Dermis blood vessel endothelial cell (primary cell): Measurements from ENCODE around the gene RAB11FIP5. TPM values are rescaled to one million over a fixed set of nuclear protein-coding genes. Genes with fewer than 3 reads are reported as not detected.
"Not testable (repeated sequence)": the region's sequence is repeated elsewhere in the genome, so short reads cannot be mapped to it uniquely, and the experiment has no call there.

ENCODE experiments used
- DNase-seq: peaks from one replicate; pipeline ENCODE4 v3.0.0; 2010
- total RNA-seq: library from RNA; depleted of rRNA; stranded (reverse); fragments of >200 nt; gene quantifications from 2 replicates; pipeline ENCODE4 v1.2.3, GENCODE V29; 2014

RAB11FIP5 gene
- 66.0 and 103 TPM in 2 replicates for total RNA-seq

- DNase-seq: peak; percentile 81
Observed at GRCh38 chr2:73112913-73113854, at the start of gene RAB11FIP5. RAB11FIP5 (minus strand) TSS chr2:73112948; CDS start chr2:73112777, 171 bp downstream.

GRCh38 chr2:73156539-73157124 is 43.9 kb upstream of the RAB11FIP5 start:
- DNase-seq: peak; percentile 83

- DNase-seq: no peak
Observed at GRCh38 chr2:73142937-73143336, 30.2 kb upstream of the RAB11FIP5 start.

- DNase-seq: no peak
Observed at GRCh38 chr2:73141896-73142295, 29.1 kb upstream of the RAB11FIP5 start.

- DNase-seq: no peak
Observed at GRCh38 chr2:73135236-73135635, 22.5 kb upstream of the RAB11FIP5 start.

- DNase-seq: peak; percentile 42
Observed at GRCh38 chr2:73134471-73134870, 21.7 kb upstream of the RAB11FIP5 start.

GRCh38 chr2:73133566-73134197 is 20.9 kb upstream of the RAB11FIP5 start:
- DNase-seq: peak; percentile 69

- no peak for DNase-seq
Observed at GRCh38 chr2:73131807-73132206, 19.1 kb upstream of the RAB11FIP5 start.

GRCh38 chr2:73130790-73131189 is 18.0 kb upstream of the RAB11FIP5 start:
- DNase-seq: no peak

- no peak for DNase-seq
Observed at GRCh38 chr2:73128841-73129535, 16.2 kb upstream of the RAB11FIP5 start.

- DNase-seq: no peak
Observed at GRCh38 chr2:73122536-73122935, 9.8 kb upstream of the RAB11FIP5 start.

GRCh38 chr2:73119611-73120239 is 7.0 kb upstream of the RAB11FIP5 start:
- DNase-seq: not testable (repeated sequence)

GRCh38 chr2:73117441-73117840 is 4.7 kb upstream of the RAB11FIP5 start:
- DNase-seq: no peak

- DNase-seq: no peak
Observed at GRCh38 chr2:73116182-73116960, 3.6 kb upstream of the RAB11FIP5 start.

GRCh38 chr2:73114273-73114867 is 1.6 kb upstream of the RAB11FIP5 start:
- no peak for DNase-seq

GRCh38 chr2:73112026-73112912 is 479 bp downstream of the RAB11FIP5 start:
- DNase-seq: peak; percentile 68

GRCh38 chr2:73111073-73112025 is 1.4 kb downstream of the RAB11FIP5 start:
- DNase-seq: peak; percentile 71

GRCh38 chr2:73110168-73111072 is 2.3 kb downstream of the RAB11FIP5 start:
- DNase-seq: peak; percentile 28
